Measurements from ENCODE around the gene CTDP1. TPM values are rescaled to one million over a fixed set of nuclear protein-coding genes. Genes with fewer than 3 reads are reported as not detected.
A peak's percentile ranks its signal among the peaks of the same experiment; 100 is the strongest.

Gene CTDP1
- total and polyA plus RNA-seq, 4 donors = 18.8 to 30.5 (median 21.7) TPM

DNA sequence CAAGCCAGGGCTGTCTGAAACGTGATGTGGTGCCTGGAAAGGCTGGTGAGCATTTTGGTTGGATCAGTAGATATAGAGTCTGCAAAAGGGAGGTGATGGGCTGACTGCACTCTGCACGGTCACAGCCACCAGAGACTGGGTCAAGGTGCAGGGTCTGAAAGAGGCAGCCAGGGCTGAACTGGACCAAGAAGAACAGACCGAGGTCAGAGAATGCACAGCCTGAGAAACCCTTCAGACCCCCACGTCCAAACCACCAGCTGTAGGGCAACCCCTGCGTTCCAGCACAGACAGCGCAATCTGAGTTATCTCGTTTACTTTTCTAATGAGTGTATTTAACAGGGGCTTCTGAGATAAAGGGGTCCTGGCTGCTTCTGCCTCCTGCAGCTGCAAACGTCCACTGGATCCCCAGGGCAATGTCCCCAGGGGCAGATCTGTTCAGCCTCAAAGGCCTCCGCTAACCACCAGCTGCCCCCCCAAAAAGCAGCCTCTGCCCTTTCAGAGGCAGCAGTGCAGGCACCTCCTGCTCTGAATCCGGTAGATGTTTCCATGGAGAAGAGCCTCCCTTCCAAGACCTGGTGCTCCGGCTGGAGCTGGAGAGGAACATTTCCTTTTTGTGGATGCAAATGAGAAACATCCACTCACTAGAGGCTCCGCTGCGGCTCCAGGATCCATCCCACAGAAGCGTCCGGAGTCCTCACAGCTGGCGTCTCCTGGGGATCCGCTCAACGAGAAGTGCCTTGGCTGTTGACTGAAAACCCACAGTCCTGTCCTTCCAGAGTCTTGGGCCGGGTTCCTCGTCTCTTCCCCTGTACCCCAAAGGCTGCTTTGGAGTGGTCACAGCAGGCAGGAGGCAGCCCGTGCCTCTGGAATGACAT is 117.2 kb downstream of the CTDP1 start:
- Histone ChIP-seq H3K4me3 (no peak overlapping the region), H3K9ac (ENCODE audit: insufficient read depth in 1 of 2, low read length in 2 of 2) (no peak overlapping the region), H3K36me3 (ENCODE audit: control insufficient read depth in 4 of 4, insufficient read depth in 4 of 4, low read length in 4 of 4) (no peaks in the 10 kb centered on the region), H3K9me3 (ENCODE audit: control insufficient read depth in 4 of 4, insufficient read depth in 3 of 4, low read length in 3 of 4) (peaks cover 0 to 9% (median 0%) of the 10 kb centered on the region in 4 donors), H3K27ac (ENCODE audit: low read depth in 1 of 2, low read length in 1 of 2) (no peak overlapping the region), H3K4me1 (ENCODE audit: control insufficient read depth in 5 of 5, insufficient read depth in 5 of 5, low read length in 5 of 5) (peaks cover 0 to 20% (median 4%) of the 10 kb centered on the region in 5 donors), H3K27me3 (ENCODE audit: control insufficient read depth in 3 of 3, insufficient read depth in 3 of 3, low read length in 2 of 3) (peaks cover 15 to 59% (median 45%) of the 10 kb centered on the region in 3 donors)
- ATAC-seq (ENCODE audit: insufficient read depth, low FRiP score) (no peak), DNase-seq (peak in 2 of 3 donors; percentile 41 to 44)
- TF ChIP-seq, protein P1, sequence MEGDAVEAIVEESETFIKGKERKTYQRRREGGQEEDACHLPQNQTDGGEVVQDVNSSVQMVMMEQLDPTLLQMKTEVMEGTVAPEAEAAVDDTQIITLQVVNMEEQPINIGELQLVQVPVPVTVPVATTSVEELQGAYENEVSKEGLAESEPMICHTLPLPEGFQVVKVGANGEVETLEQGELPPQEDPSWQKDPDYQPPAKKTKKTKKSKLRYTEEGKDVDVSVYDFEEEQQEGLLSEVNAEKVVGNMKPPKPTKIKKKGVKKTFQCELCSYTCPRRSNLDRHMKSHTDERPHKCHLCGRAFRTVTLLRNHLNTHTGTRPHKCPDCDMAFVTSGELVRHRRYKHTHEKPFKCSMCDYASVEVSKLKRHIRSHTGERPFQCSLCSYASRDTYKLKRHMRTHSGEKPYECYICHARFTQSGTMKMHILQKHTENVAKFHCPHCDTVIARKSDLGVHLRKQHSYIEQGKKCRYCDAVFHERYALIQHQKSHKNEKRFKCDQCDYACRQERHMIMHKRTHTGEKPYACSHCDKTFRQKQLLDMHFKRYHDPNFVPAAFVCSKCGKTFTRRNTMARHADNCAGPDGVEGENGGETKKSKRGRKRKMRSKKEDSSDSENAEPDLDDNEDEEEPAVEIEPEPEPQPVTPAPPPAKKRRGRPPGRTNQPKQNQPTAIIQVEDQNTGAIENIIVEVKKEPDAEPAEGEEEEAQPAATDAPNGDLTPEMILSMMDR (IDR thresholded peaks at IDR 0.05; ENCODE audit: control extremely low read depth, extremely low read depth) = no peak
- 36 to 58% methylated on average over 21 of the region's 21 CpGs for WGBS, 2 donors

DNA sequence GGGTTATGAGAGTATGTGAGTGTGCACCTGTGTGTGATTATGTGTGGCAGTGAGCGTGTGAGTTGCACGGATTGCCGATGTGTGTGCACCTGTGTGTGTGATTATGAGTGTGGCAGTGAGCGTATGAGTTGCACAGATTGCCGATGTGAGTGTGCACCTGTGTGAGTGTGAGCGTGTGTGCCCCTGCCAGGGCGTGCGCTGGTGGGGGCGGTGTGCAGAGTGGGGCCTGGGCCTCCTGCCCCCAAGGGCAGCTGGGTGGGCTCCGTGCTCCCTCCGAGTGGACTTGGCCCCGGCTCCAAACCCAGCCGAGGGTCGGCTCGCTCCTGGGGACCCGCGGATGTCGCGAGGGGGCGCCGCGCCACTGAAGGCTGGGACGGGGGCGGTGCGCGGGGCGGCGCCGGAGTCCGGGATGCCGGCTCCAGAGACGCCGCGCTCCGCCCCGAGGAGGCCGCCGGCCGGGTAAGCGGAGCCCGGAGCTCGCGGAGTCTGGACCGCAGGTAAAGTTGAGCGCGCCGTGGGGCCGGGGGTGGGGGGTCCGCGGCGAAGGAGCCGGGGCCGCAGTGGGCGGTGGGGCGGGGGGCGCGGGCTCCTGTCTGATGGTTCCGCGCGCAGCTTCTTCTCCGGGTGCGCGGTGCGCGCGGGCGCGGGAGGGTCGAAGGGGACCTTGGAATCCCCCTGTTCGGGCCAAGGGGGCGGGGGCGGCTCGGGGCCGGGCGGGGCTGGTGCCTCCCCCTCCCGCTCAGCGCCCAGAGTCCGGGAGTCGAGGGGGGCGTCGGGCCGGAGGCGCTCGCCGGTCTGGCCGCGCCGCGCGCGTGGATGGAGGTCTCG is 118.1 kb downstream of the CTDP1 start, which contains the start of gene KCNG2:
Gene KCNG2, plus strand, starts transcription at position 421 of the 828 bp plus-strand sequence. CDS start 65,730 bp downstream, outside the sequence.
- Histone ChIP-seq H3K27ac (ENCODE audit: low read depth in 1 of 2, low read length in 1 of 2) (no peak within 1 kb of the TSS), H3K9me3 (ENCODE audit: control insufficient read depth in 4 of 4, insufficient read depth in 3 of 4, low read length in 3 of 4) (peaks cover 0 to 8% (median 0%) of the 10 kb centered on the region in 4 donors), H3K4me1 (ENCODE audit: control insufficient read depth in 5 of 5, insufficient read depth in 5 of 5, low read length in 5 of 5) (peaks cover 0 to 14% (median 4%) of the 10 kb centered on the region in 5 donors), H3K27me3 (ENCODE audit: control insufficient read depth in 3 of 3, insufficient read depth in 3 of 3, low read length in 2 of 3) (peaks cover 15 to 51% (median 47%) of the 10 kb centered on the region in 3 donors), H3K9ac (ENCODE audit: insufficient read depth in 1 of 2, low read length in 2 of 2) (no peak within 1 kb of the TSS), H3K4me3 (peak within 1 kb of the TSS; percentile 13), H3K36me3 (ENCODE audit: control insufficient read depth in 4 of 4, insufficient read depth in 4 of 4, low read length in 4 of 4) (no peaks in the 10 kb centered on the region)
- TF ChIP-seq, protein P1 (IDR thresholded peaks at IDR 0.05; ENCODE audit: control extremely low read depth, extremely low read depth) = no peak
- peak; percentile 34 to 59 (median 51) for DNase-seq
- WGBS, 2 donors = 4 to 8% methylated on average over 48 to 92 of the region's 92 CpGs
- ATAC-seq (ENCODE audit: insufficient read depth, low FRiP score) = no peak

DNA sequence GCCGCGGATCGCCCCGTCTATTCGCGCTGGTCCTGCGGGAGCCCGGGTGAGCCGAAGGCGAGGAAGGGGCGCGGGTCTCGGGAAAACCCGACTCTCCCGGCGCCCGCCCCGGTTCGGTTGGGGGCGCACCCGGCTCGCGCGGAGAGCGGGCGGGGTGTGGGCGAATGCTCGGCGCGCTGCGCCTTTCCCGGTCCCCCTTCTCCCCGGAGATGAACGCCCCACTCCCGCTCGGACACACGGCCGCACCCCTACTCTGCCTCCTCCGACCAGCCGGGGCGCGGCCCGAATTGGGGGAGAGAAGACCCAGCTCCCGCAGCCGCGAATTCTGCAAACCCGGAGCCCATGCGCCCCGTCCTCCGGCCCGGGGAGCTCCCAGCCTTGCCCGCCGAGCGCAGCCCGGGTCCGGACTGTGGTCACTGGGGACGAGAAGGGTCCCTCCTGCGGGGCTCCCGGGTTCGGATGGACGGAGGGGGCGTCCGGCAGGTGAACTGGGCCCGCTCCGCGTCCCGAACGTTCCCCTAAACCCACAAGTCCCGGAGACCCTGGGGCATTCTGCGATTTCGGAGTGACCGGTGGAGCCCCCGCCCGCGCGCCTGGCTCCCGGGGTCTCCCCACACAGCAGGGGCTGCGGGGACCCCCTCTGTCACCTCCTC is 118.9 kb downstream of the CTDP1 start:
- TF ChIP-seq, protein P1 (IDR thresholded peaks at IDR 0.05; ENCODE audit: control extremely low read depth, extremely low read depth) = no peak
- Histone ChIP-seq H3K9me3 (ENCODE audit: control insufficient read depth in 4 of 4, insufficient read depth in 3 of 4, low read length in 3 of 4) (peaks cover 0 to 8% (median 0%) of the 10 kb centered on the region in 4 donors), H3K9ac (ENCODE audit: insufficient read depth in 1 of 2, low read length in 2 of 2) (no peak overlapping the region), H3K4me1 (ENCODE audit: control insufficient read depth in 5 of 5, insufficient read depth in 5 of 5, low read length in 5 of 5) (peaks cover 0 to 14% (median 4%) of the 10 kb centered on the region in 5 donors), H3K36me3 (ENCODE audit: control insufficient read depth in 4 of 4, insufficient read depth in 4 of 4, low read length in 4 of 4) (no peaks in the 10 kb centered on the region), H3K4me3 (peak overlapping the region; percentile 13), H3K27ac (ENCODE audit: low read depth in 1 of 2, low read length in 1 of 2) (no peak overlapping the region), H3K27me3 (ENCODE audit: control insufficient read depth in 3 of 3, insufficient read depth in 3 of 3, low read length in 2 of 3) (peaks cover 15 to 48% (median 47%) of the 10 kb centered on the region in 3 donors)
- ATAC-seq (ENCODE audit: insufficient read depth, low FRiP score) = no peak
- no peak for DNase-seq
- 1 to 2% methylated on average over 49 to 78 of the region's 78 CpGs for WGBS, 2 donors

Data from lung (tissue), 12 donors.